Ascending aorta (tissue), 2 donors: ENCODE measurements around the gene ENPP7. TPM values are rescaled to one million over a fixed set of nuclear protein-coding genes. Genes with fewer than 3 reads are reported as not detected.

Experiments used
- DNase-seq, 2 donors: peaks; one replicate each; pipeline ENCODE4 v3.0.0-alpha.2; 2019; ENCODE audit warnings: low spot score in 2 of 2
- H3K27ac ChIP-seq, 2 donors: fragments of 200-600 bp; sonication (generic); one replicate each; pipeline ENCODE4 v1.5.1; 2016 to 2017; ENCODE audit warnings: mild to moderate bottlenecking in 1 of 2
- H3K27me3 ChIP-seq: fragments of 200-600 bp; sonication (generic); one replicate; pipeline ENCODE4 v1.5.1; 2017
- H3K36me3 ChIP-seq, 2 donors: fragments of 200-600 bp; sonication (generic); one replicate each; pipeline ENCODE4 v1.5.1; 2016
- H3K4me1 ChIP-seq, 2 donors: fragments of 200-600 bp; sonication (generic); one replicate each; pipeline ENCODE4 v1.5.1; 2016 to 2017; ENCODE audit warnings: mild to moderate bottlenecking in 1 of 2
- H3K4me3 ChIP-seq, 2 donors: fragments of 200-600 bp; sonication (generic); one replicate each; pipeline ENCODE4 v1.5.1; 2016 to 2017; ENCODE audit warnings: mild to moderate bottlenecking in 1 of 2
- H3K9me3 ChIP-seq, 2 donors: fragments of 200-600 bp; sonication (generic); one replicate each; pipeline ENCODE4 v1.5.1; 2016
- CTCF ChIP-seq, 3 experiments: fragments of 200-600 bp in 2 of 3; fragments of 450-650 bp in 1 of 3; sonication (generic) in 2 of 3; IDR thresholded peaks; one replicate each; pipeline ENCODE4 v1.5.1; 2016 to 2019; ENCODE audit warnings: antibody characterized with exemption in 3 of 3, mild to moderate bottlenecking in 1 of 3, moderate library complexity in 1 of 3
- intact Hi-C: fragments of 100-400 bp; cut with DNase I; formaldehyde crosslinking; loops from one replicate; pipeline ENCODE4 v1.15.1; 2023
- total RNA-seq: library from RNA; depleted of rRNA; stranded (reverse); fragments of >200 nt; gene quantifications from one replicate; pipeline ENCODE4 v1.1.0, GENCODE V29; 2016

ENPP7 gene
- total RNA-seq, 1 donor from 2014 or later = 2.2 TPM

- Histone ChIP-seq H3K4me1 (no peaks in the 10 kb centered on the region), H3K27me3 (peaks cover 7% of the 10 kb centered on the region), H3K27ac (no peak overlapping the region), H3K4me3 (no peak overlapping the region), H3K9me3 (no peaks in the 10 kb centered on the region), H3K36me3 (no peaks in the 10 kb centered on the region)
- DNase-seq = no peak
- no peak for TF ChIP-seq CTCF (IDR thresholded peaks at IDR 0.05)
- intact Hi-C loops = loop anchor here (10.0 kb wide), 1 partner anchor 295 kb away; no protein-coding TSS in a partner anchor
These were observed 31.2 kb upstream of the ENPP7 start for GRCh38 chr17:79699386-79700036.

DNA sequence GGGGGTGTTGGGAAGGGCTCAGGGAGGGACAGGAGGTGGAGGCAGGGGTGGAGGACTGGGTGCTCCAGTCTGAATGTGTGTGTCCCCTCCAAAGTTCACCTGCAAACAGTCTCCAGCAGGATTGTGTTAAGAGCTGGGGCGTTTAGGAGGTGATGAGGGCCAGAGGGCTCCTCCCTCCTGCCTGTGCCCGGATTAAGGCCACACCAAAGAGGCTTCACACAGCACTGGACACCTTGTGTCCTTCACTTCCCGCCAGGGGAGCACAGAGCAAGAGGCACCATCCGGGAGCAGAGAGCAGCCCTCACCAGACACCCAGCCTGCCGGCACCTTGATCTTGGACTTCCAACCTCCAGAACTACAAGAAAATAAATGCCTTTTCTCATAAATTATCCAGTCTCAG, 30.2 kb upstream of the ENPP7 start:
- DNase-seq = no peak
- intact Hi-C loops = loop anchor here (10.0 kb wide), 1 partner anchor 296 kb away; no protein-coding TSS in a partner anchor
- Histone ChIP-seq H3K27me3 (peaks cover 7% of the 10 kb centered on the region), H3K4me1 (no peaks in the 10 kb centered on the region), H3K36me3 (no peaks in the 10 kb centered on the region), H3K27ac (no peak overlapping the region), H3K9me3 (no peaks in the 10 kb centered on the region), H3K4me3 (no peak overlapping the region)
- TF ChIP-seq CTCF (IDR thresholded peaks at IDR 0.05) = no peak

DNA sequence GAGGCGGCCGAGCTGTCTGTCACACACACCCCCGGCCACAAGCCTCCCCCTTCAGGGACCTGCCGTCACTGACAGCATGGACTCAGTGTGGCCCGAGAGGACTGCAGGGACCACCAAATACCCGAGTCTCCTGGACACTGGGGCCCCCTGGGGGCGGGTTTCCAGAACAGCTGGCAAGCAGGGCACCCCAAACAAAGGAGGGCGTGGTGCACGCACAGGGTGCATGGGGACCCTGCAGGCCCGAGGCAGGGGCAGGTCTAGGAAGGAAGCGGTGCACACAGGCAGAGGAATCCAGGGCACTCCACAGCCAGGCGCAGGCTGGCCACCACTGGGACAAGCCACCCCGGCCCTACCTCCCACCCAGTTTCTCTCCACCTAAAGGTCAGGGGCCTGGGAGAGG, 28.7 kb upstream of the ENPP7 start:
- Histone ChIP-seq H3K27me3 (peaks cover 7% of the 10 kb centered on the region), H3K4me1 (no peaks in the 10 kb centered on the region), H3K36me3 (no peaks in the 10 kb centered on the region), H3K27ac (no peak overlapping the region), H3K9me3 (no peaks in the 10 kb centered on the region), H3K4me3 (no peak overlapping the region)
- no peak for DNase-seq
- no peak for TF ChIP-seq CTCF (IDR thresholded peaks at IDR 0.05)
- intact Hi-C loops = loop anchor here (10.0 kb wide), 1 partner anchor 297 kb away; no protein-coding TSS in a partner anchor

- Histone ChIP-seq H3K9me3 (no peaks in the 10 kb centered on the region), H3K27ac (no peak overlapping the region), H3K4me1 (no peaks in the 10 kb centered on the region), H3K27me3 (peaks cover 7% of the 10 kb centered on the region), H3K4me3 (no peak overlapping the region), H3K36me3 (no peaks in the 10 kb centered on the region)
- intact Hi-C loops = loop anchor here (10.0 kb wide), 1 partner anchor 298 kb away; no protein-coding TSS in a partner anchor
- no peak for DNase-seq
- TF ChIP-seq CTCF (IDR thresholded peaks at IDR 0.05) = no peak
These were observed 28.1 kb upstream of the ENPP7 start for GRCh38 chr17:79702550-79703236.

- no peak overlapping the region for H3K27ac ChIP-seq
- no peaks in the 10 kb centered on the region for H3K4me1 ChIP-seq
- H3K9me3 ChIP-seq = no peaks in the 10 kb centered on the region
- intact Hi-C loops = loop anchor here (10.0 kb wide), 1 partner anchor 300 kb away; no protein-coding TSS in a partner anchor
- H3K4me3 ChIP-seq = no peak overlapping the region
- no peak for DNase-seq
- H3K36me3 ChIP-seq = no peaks in the 10 kb centered on the region
- no peak for TF ChIP-seq CTCF (IDR thresholded peaks at IDR 0.05)
- H3K27me3 ChIP-seq = peaks cover 7% of the 10 kb centered on the region
These were observed 26.1 kb upstream of the ENPP7 start for GRCh38 chr17:79704691-79705090.
